ENCODE measurements around the gene BNC1. TPM values are rescaled to one million over a fixed set of nuclear protein-coding genes. Genes with fewer than 3 reads are reported as not detected.

Gene BNC1
- total RNA-seq, 1 experiment from 2014 or later = 12.1 TPM

DNA sequence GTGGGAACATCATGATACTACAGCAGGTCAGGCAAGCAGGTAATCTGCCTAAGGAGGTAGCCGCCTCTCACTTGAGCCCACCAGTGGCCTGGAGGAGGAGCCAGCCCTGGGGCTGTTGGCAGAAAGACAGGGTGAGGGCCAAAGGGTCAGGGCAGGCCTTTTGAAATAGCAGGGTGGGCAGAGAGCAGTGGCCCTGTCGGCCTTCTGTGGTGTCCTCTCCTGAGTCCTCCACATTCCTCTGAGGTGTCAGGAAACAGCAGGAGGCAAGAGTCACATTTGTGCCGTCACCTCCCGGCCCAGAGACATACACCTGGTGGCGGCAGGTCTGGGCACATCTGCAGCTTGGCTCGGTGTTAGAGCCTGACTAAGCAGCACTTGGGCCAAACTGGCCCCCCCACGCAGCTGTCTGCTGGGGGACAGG lies 3.9 kb upstream of the BNC1 start:
- DNase-seq (ENCODE audit: low read depth in 1 of 2, low spot score in 2 of 2) = peak; percentile 42 to 47
- no peaks in the 10 kb centered on the region; the same call in 1 of the 2 replicates for H3K9me3 ChIP-seq (replicated peaks)
- peaks cover 49% of the 10 kb centered on the region for H3K4me1 ChIP-seq (replicated peaks)

GRCh38 chr15:83287541-83288027 lies 3.1 kb upstream of the BNC1 start:
- Histone ChIP-seq H3K4me1 (replicated peaks) (peaks cover 55% of the 10 kb centered on the region), H3K9me3 (replicated peaks) (no peaks in the 10 kb centered on the region), H3K36me3 (peaks cover 8% of the 10 kb centered on the region), H3K27ac (peak overlapping the region; percentile 92), H3K4me3 (no peak overlapping the region), H3K27me3 (replicated peaks) (no peaks in the 10 kb centered on the region)
- peak; percentile 86 to 94 for DNase-seq (ENCODE audit: low read depth in 1 of 2, low spot score in 2 of 2)

More for the DNA sequence above, 3.9 kb upstream of the BNC1 start:
- Histone ChIP-seq H3K27ac (peak overlapping the region; percentile 87), H3K36me3 (peaks cover 3% of the 10 kb centered on the region), H3K4me3 (no peak overlapping the region), H3K27me3 (replicated peaks) (no peaks in the 10 kb centered on the region)

DNA sequence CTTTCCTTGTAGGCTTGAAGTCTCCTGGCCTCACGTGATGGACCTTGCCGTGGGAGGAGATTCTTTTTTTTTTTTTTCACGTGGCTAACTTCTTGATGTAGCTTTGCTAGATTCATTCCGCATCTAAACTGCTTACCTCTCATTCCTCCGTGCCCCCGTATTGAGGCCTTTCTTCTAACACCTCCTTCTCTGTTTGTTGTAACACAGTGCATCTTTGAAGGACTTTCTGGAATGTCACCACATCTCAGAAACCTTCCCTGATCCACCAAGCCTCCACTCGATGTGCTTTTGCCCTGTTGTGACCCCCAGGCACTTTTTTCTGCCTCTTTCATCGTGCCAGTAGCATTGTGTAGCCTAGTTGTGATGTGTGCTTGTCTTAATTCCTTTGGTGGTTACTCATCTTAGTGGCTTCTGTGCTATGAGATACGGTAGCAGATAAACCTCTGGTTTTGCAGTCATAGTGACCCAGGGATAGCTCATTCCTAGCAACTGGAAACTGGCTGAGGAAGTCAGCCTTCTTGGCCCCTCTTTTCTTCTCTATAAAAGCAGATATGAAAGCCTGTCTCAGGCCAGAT lies 1.6 kb upstream of the BNC1 start:
- H3K36me3 ChIP-seq = peaks cover 8% of the 10 kb centered on the region
- H3K9me3 ChIP-seq (replicated peaks) = no peaks in the 10 kb centered on the region
- H3K27me3 ChIP-seq (replicated peaks) = no peaks in the 10 kb centered on the region
- no peak overlapping the region; the same call in 1 of the 2 replicates for H3K4me3 ChIP-seq
- peaks cover 55% of the 10 kb centered on the region for H3K4me1 ChIP-seq (replicated peaks)
- DNase-seq (ENCODE audit: low read depth in 1 of 2, low spot score in 2 of 2) = peak; percentile 84 to 90
- H3K27ac ChIP-seq = peak overlapping the region; percentile 92

GRCh38 chr15:83285284-83285978 lies 967 bp upstream of the BNC1 start:
- Histone ChIP-seq H3K9me3 (replicated peaks) (no peaks in the 10 kb centered on the region), H3K4me3 (peak overlapping the region; percentile 66), H3K4me1 (replicated peaks) (peaks cover 55% of the 10 kb centered on the region), H3K27me3 (replicated peaks) (no peaks in the 10 kb centered on the region), H3K36me3 (peaks cover 8% of the 10 kb centered on the region), H3K27ac (peak overlapping the region; percentile 92)
- DNase-seq (ENCODE audit: low read depth in 1 of 2, low spot score in 2 of 2) = no peak

DNA sequence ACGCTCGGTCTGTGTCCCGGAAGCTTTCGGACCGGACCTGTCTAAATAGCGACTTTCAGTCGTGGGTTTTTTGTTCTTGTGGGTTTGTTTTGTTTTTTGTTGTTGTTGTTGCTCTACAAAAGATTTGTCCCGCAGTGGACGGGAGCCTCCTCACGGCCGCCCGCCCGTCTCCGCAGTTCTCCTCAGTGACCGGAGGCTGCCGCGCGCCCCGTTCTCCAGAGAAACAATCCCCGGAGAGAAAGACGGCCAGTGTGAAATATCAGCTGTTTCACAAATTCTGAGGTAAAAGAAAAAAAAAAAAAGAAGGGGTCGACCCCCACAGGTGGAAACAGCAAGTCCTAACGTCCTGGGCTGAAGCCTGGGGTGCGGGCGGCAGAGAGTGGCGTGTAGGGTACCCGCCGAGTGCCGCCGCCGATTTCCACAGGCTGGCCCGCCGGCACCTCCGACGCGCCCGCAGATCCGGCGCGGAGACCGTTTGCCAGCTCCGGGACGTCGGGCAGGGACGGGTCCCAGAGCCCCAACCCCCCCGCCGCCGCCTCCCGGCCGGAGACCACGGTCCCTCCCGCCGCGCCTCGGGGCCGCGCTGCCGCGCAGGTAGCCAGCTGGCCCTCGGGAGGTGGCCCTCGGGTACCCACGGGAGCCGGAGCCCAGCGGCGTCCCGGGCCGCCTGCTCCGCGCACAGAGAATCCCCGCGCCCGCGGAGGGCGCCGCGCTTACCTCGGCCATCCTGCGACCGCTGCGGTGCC lies 478 bp downstream of the BNC1 start:
- peak; percentile 46 to 65 for DNase-seq (ENCODE audit: low read depth in 1 of 2, low spot score in 2 of 2)
- Histone ChIP-seq H3K27ac (peak overlapping the region; percentile 62), H3K4me3 (peak overlapping the region; percentile 66)

GRCh38 chr15:83283138-83283812 lies 1.2 kb downstream of the BNC1 start:
- no peaks in the 10 kb centered on the region for H3K27me3 ChIP-seq (replicated peaks)
- H3K4me1 ChIP-seq (replicated peaks) = peaks cover 46% of the 10 kb centered on the region
- H3K36me3 ChIP-seq = peaks cover 8% of the 10 kb centered on the region
- peak overlapping the region; percentile 62 for H3K27ac ChIP-seq
- H3K9me3 ChIP-seq (replicated peaks) = no peaks in the 10 kb centered on the region
- peak overlapping the region; percentile 66 for H3K4me3 ChIP-seq
- DNase-seq (ENCODE audit: low read depth in 1 of 2, low spot score in 2 of 2) = peak; percentile 52 to 56

More for the DNA sequence above, 478 bp downstream of the BNC1 start:
- Histone ChIP-seq H3K27me3 (replicated peaks) (no peaks in the 10 kb centered on the region), H3K9me3 (replicated peaks) (no peaks in the 10 kb centered on the region), H3K4me1 (replicated peaks) (peaks cover 48% of the 10 kb centered on the region), H3K36me3 (peaks cover 8% of the 10 kb centered on the region)

DNA sequence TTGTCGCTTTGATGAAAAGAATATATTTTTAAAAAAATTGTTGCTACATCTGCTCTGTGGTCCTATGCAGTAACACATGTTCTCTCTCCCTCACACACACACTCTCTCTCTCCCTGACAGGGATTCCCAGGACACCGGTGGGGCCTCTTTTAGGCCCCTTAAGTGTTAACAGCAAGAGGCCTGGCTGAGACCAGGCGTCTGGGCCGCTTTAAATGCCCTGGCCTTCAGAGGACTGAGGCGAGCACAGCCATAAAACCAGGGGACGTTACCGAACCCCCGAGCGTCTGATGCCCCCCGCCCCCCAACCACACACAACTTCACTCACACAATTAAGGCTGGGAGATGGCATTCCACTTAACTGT lies 1.7 kb downstream of the BNC1 start:
- H3K27me3 ChIP-seq (replicated peaks) = no peaks in the 10 kb centered on the region
- DNase-seq (ENCODE audit: low read depth in 1 of 2, low spot score in 2 of 2) = peak; percentile 48 to 56
- peaks cover 46% of the 10 kb centered on the region for H3K4me1 ChIP-seq (replicated peaks)
- peak overlapping the region; percentile 66 for H3K4me3 ChIP-seq
- peaks cover 8% of the 10 kb centered on the region for H3K36me3 ChIP-seq
- no peaks in the 10 kb centered on the region for H3K9me3 ChIP-seq (replicated peaks)
- H3K27ac ChIP-seq = peak overlapping the region; percentile 62

DNA sequence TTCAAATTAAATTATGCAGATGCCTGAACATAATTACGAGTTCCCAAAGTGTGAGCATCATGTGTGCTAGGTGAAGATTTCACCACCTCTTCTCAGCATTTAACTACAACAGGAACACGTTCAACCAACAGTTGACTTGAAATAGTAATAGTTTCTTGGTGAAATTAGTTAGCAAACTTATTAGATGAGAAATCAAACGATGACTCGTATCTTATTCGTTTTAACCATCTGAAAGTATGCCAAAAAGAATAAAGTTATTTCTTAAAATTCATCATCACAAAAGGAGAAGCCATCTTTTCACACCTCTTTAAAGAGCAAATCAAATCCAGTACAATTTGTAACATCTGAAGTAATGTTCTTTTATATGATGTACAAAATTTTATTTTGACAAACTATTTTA lies 2.3 kb downstream of the BNC1 start:
- peaks cover 46% of the 10 kb centered on the region for H3K4me1 ChIP-seq (replicated peaks)
- no peaks in the 10 kb centered on the region for H3K27me3 ChIP-seq (replicated peaks)
- H3K4me3 ChIP-seq = no peak overlapping the region
- peaks cover 8% of the 10 kb centered on the region for H3K36me3 ChIP-seq
- no peak for DNase-seq (ENCODE audit: low read depth in 1 of 2, low spot score in 2 of 2)
- no peaks in the 10 kb centered on the region for H3K9me3 ChIP-seq (replicated peaks)
- no peak overlapping the region for H3K27ac ChIP-seq

DNA sequence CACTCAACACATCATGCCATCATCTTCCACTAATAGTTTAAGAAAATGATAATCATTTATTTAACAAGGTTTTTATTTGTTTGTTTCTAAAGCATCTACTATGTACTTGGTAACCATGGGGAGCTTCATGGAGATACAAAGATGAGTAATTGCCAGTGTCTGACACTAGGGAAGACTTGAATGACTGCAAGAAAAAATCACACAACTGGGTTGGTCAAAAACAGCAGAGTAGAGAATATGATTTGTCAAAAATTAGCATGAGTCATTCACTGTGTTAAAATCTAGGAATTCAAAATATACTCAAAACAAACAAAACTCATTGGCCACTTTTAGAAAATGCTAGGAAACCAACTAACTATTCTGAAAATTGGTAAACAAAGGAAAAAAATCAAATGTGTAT lies 6.3 kb downstream of the BNC1 start:
- peak in 1 of 2 experiments; percentile 42 for DNase-seq (ENCODE audit: low read depth in 1 of 2, low spot score in 2 of 2)
- H3K4me3 ChIP-seq = no peak overlapping the region
- H3K27ac ChIP-seq = peak overlapping the region; percentile 72
- H3K27me3 ChIP-seq (replicated peaks) = no peaks in the 10 kb centered on the region
- peaks cover 2% of the 10 kb centered on the region for H3K36me3 ChIP-seq
- H3K4me1 ChIP-seq (replicated peaks) = peaks cover 30% of the 10 kb centered on the region
- H3K9me3 ChIP-seq (replicated peaks) = no peaks in the 10 kb centered on the region

DNA sequence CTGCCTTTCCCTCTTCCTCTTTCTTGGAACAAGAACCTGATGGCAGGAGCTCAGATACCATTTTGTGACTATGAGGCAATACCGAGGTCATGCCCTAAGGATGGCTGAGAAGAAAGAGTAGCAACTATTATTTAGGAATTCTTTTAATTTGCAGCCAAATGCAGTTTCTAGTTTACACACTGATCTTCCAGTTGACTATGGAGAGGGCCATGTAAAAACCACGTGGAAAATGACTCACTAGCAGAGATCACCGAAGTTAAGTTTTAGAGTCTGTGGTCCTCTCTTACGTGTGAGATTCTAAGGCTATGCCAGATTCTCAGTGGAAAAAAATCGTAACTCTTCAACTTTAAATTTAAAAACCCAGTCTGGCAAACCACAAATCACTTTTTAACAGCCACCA lies 7.8 kb downstream of the BNC1 start:
- DNase-seq (ENCODE audit: low read depth in 1 of 2, low spot score in 2 of 2) = no peak
- H3K9me3 ChIP-seq (replicated peaks) = no peaks in the 10 kb centered on the region
- peaks cover 25% of the 10 kb centered on the region for H3K4me1 ChIP-seq (replicated peaks)
- no peaks in the 10 kb centered on the region for H3K27me3 ChIP-seq (replicated peaks)
- no peaks in the 10 kb centered on the region; the same call in 1 of the 2 replicates for H3K36me3 ChIP-seq
- no peak overlapping the region for H3K4me3 ChIP-seq
- peak overlapping the region; percentile 11; the same call in 1 of the 2 replicates for H3K27ac ChIP-seq

DNA sequence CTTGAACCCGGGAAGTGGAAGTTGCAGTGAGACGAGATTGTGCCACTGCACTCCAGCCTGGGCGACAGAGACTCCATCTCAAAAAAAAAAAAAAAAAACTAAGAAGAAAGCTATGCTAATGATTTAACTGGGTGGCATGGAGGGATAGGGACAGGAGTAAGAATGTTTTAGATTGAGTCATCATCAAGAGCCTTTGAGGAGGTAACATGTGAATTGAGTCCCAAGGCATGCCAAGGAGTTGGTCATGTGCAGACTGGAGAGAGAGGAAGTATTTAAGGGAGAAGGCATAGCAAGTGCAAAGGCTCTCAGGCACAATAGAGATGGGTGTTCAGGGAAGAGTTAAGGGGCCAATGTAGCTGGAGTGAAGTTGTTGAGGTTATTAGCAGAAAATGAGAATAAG lies 9.1 kb downstream of the BNC1 start:
- H3K27me3 ChIP-seq (replicated peaks) = no peaks in the 10 kb centered on the region
- no peak for DNase-seq (ENCODE audit: low read depth in 1 of 2, low spot score in 2 of 2)

DNA sequence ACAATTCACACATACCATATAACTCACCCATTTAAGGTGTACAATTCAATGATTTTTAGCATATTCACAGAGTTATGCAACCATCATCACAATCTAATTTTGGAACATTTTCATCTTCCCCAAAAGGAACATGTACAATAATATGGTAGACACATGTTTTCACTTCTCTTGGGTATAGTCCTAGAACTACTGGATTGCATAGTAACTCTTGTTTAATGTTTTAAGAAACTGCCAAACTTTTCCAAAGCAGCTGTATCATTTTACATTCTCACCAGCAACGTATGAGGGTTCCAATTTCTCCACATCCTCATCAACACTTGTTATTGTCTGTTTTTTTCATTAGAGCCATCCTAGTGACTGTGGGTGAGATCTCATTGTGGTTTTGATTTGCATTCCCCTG lies 14.3 kb downstream of the BNC1 start:
- no peak for DNase-seq (ENCODE audit: low read depth in 1 of 2, low spot score in 2 of 2)
- H3K27me3 ChIP-seq (replicated peaks) = no peaks in the 10 kb centered on the region
- H3K36me3 ChIP-seq = peaks cover 16% of the 10 kb centered on the region
- no peak overlapping the region for H3K27ac ChIP-seq
- no peaks in the 10 kb centered on the region; the same call in 1 of the 2 replicates for H3K4me1 ChIP-seq (replicated peaks)
- H3K4me3 ChIP-seq = no peak overlapping the region
- H3K9me3 ChIP-seq (replicated peaks) = no peaks in the 10 kb centered on the region

More for the DNA sequence above, 9.1 kb downstream of the BNC1 start:
- no peak overlapping the region for H3K4me3 ChIP-seq
- no peak overlapping the region for H3K27ac ChIP-seq
- no peaks in the 10 kb centered on the region for H3K9me3 ChIP-seq (replicated peaks)
- H3K36me3 ChIP-seq = no peaks in the 10 kb centered on the region; the same call in 1 of the 2 replicates
- H3K4me1 ChIP-seq (replicated peaks) = peaks cover 25% of the 10 kb centered on the region

GRCh38 chr15:83268147-83268546 lies 16.3 kb downstream of the BNC1 start:
- no peak overlapping the region for H3K27ac ChIP-seq
- no peak for DNase-seq (ENCODE audit: low read depth in 1 of 2, low spot score in 2 of 2)
- H3K4me1 ChIP-seq (replicated peaks) = no peaks in the 10 kb centered on the region
- H3K36me3 ChIP-seq = peaks cover 35% of the 10 kb centered on the region
- H3K27me3 ChIP-seq (replicated peaks) = no peaks in the 10 kb centered on the region
- no peaks in the 10 kb centered on the region for H3K9me3 ChIP-seq (replicated peaks)
- H3K4me3 ChIP-seq = no peak overlapping the region

All from SJSA1 (cell line).